Measurements from ENCODE around the gene ELFN2.

The ELFN2 gene

DNA sequence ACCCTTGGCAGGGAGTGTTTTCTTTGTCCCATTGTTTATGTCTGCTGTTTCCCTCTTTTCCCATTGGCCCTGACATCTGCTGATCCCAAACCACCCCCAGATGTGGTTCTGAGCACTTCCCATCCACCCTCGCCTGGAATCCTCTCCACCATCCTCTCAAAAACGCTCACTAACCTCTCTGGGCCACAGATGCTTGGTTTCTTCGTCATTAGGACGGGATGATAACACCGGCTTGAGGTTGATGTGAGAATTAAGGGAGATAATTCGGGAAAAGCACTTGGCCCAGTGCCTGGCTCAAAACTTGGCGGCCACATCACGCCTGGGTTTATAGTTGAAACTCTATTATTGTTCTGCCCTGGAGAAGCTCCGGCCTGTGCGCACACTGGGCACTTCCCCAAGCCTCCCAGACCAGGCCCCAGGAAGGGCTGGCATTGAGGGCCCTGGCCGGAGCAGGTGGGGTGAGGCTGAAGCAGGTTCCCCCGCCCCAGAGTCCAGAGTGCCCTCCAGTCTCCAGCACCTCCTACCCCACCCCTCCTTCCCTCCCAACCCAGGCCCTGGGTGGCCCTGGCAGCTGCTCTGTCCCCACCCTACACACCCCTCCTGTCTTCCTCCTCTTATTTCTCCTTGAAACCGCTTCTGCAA is 81.3 kb downstream of the ELFN2 start:
- H3K9me3 ChIP-seq (ENCODE audit: control insufficient read depth, insufficient read depth, low read length) = no peaks in the 10 kb centered on the region
- no peak overlapping the region for H3K9ac ChIP-seq (ENCODE audit: low read depth, low read length)
- H3K4me1 ChIP-seq (ENCODE audit: insufficient read depth, low read length) = no peaks in the 10 kb centered on the region
- no peaks in the 10 kb centered on the region for H3K36me3 ChIP-seq (ENCODE audit: insufficient read depth, low read length)

DNA sequence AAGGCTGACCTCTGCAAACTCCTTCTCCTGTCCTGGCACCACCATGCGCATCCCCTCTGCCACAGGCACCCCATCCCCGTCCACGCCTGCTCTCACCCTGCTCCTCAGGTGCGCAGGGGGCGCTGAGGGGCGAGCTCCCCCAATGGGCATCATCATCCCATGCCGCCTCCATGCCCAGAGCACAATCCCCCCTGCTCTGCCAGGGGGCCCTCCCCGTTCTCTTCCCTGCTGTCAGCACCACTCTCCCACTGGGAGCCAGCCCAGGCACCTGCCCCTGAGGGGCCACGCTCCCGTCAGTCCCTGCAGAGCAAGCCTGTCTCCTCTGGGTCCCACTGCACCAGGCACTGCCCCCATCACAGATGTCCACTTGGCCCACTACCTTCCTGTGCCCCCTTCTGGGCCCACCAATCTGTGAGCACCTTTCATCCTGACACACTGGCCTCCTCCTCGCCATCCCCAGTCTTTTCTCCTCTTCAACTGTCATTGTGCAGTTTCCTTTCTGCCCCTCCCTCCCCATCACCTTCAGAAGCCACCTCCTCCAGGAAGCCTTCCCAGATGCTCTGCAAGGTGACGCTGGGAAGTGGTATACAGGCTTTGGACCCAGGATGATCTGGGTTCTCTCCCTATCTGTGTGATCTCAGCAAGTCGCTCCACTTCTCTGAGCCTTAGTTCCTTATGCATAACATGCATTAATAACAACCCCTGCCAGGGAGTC is 82.4 kb downstream of the ELFN2 start:
- no peak overlapping the region for H3K9ac ChIP-seq (ENCODE audit: low read depth, low read length)
- H3K36me3 ChIP-seq (ENCODE audit: insufficient read depth, low read length) = no peaks in the 10 kb centered on the region
- no peaks in the 10 kb centered on the region for H3K4me1 ChIP-seq (ENCODE audit: insufficient read depth, low read length)
- no peaks in the 10 kb centered on the region for H3K9me3 ChIP-seq (ENCODE audit: control insufficient read depth, insufficient read depth, low read length)

DNA sequence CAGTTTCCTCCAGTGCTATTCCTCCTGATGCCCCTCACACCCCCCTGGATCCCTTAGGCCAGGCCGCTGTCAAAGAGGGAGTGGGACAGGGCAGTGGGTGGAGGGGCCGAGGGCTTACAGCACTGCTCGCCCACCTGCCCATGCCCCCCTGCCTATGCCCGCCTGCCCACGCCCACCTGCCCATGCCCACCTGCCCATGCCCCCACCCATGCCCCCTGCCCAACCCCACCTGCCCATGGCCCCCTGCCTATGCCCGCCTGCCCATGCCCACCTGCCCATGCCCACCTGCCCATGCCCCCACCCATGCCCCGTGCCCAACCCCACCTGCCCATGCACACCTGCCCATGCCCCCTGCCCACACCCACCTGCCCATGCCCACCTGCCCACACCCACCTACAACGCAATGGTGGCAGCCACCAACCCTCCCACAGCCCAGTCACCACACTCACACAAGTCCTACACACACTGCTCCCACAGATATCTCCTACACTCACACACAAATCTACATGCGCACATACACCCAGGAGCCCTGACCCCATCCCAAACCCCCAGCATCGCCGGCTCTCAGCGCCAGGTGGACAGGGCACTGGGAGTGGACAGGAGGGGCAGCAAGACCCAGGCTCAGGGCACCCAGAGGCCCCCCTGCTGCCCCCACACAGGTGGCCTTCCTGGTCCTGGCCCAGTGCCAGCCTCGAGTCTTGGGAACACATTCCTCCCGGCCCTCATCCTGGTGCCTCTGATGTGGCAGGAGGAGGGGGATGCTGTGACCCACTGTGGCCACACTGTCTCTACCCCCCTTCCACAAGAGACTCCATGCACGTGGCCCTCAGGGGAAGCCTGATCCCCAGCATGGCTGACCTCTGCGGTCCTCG is 83.2 kb downstream of the ELFN2 start:
- Histone ChIP-seq H3K4me1 (ENCODE audit: insufficient read depth, low read length) (no peaks in the 10 kb centered on the region), H3K36me3 (ENCODE audit: insufficient read depth, low read length) (no peaks in the 10 kb centered on the region), H3K9ac (ENCODE audit: low read depth, low read length) (no peak overlapping the region), H3K9me3 (ENCODE audit: control insufficient read depth, insufficient read depth, low read length) (no peaks in the 10 kb centered on the region)

DNA sequence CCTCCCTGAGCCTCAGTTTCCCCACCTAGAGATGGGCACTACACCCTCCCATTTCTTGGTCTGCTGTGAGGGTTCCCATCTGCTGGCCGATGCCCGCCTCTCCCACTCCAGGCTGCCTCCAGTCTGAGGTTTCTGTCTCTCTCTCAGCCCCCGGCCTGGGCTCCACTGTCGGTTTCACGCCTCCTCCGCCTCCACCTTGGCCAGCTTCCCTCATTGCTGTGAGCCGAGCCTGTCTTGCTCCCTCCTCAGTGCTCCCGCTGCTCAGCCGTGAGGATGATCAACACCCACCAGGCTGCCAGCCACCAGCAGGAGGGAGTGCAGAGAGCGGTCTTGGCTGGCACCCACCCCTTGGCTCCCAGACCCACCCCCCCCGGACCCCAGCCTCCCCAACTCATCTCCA is 83.9 kb downstream of the ELFN2 start:
- no peaks in the 10 kb centered on the region for H3K4me1 ChIP-seq (ENCODE audit: insufficient read depth, low read length)
- H3K9me3 ChIP-seq (ENCODE audit: control insufficient read depth, insufficient read depth, low read length) = no peaks in the 10 kb centered on the region

DNA sequence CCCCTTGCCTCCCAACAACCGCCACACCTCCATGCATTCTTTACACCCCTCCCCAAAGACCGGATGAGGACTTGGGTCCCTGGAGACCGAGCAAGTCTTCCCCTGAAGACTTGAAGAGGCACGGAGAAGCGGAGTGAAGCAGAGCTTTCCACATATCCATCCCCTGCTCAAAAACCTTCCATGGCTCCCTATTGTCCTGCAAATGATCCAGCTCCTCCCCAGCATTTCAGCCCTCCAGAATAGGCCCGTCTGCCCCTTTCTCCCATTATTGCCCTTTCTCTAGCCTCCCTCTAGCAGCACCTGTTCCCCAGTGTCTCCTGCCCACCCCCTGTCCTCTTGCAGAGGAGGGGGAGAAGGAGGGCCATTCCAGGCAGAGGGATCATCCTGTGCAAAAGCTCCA is 85.2 kb downstream of the ELFN2 start:
- no peaks in the 10 kb centered on the region for H3K36me3 ChIP-seq (ENCODE audit: insufficient read depth, low read length)
- no peaks in the 10 kb centered on the region for H3K9me3 ChIP-seq (ENCODE audit: control insufficient read depth, insufficient read depth, low read length)
- no peak overlapping the region for H3K9ac ChIP-seq (ENCODE audit: low read depth, low read length)
- H3K4me1 ChIP-seq (ENCODE audit: insufficient read depth, low read length) = peaks cover 5% of the 10 kb centered on the region; the same call in 1 of the 2 replicates

More for the DNA sequence above, 83.9 kb downstream of the ELFN2 start:
- Histone ChIP-seq H3K36me3 (ENCODE audit: insufficient read depth, low read length) (no peaks in the 10 kb centered on the region), H3K9ac (ENCODE audit: low read depth, low read length) (no peak overlapping the region)

DNA sequence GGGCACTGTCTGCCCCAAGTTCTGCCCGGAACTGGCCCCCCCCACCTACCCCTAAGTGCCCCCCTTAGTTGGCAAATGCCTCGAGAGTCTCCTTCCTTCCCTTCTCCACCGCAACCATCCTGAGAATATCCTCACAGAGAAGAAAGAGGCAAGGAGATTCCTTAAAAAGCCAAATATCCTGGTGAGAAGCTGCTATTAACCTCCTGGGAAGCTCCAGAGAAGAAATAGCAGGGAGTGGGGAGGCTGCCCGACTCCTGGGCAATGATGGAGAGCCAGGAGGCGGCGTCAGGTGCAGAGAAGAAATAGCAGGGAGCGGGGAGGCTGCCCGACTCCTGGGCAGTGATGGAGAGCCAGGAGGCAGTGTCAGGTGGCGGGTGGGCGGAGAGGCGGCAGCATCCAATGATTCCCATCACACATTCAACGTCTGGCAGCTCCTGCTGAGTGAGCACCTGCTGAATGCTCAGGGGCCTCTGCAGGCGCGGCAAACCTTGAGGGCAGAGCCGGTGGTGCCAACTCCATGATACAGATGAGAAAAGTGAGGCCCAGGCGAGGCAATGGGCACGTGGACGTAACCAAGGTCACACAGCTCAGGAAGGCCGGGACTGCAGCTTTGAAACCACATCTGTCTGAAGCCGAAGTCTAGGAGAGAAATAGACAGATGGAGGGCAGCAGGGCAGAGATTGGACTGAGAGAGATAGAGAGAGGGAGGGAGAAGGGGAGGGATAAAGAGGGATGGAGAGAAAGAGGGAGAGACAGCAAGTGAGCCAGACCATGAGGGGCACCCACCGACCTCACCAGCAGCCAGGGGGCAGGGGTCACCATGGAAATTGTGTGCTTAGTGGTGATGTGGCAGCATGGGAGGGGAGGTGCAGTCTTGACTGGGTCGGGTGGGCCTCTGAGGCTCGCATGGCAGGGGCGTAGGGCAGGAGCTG is 86.7 kb downstream of the ELFN2 start:
- no peak overlapping the region for H3K9ac ChIP-seq (ENCODE audit: low read depth, low read length)
- H3K9me3 ChIP-seq (ENCODE audit: control insufficient read depth, insufficient read depth, low read length) = no peaks in the 10 kb centered on the region
- no peaks in the 10 kb centered on the region for H3K36me3 ChIP-seq (ENCODE audit: insufficient read depth, low read length)
- peaks cover 16% of the 10 kb centered on the region; the same call in 1 of the 2 replicates for H3K4me1 ChIP-seq (ENCODE audit: insufficient read depth, low read length)

DNA sequence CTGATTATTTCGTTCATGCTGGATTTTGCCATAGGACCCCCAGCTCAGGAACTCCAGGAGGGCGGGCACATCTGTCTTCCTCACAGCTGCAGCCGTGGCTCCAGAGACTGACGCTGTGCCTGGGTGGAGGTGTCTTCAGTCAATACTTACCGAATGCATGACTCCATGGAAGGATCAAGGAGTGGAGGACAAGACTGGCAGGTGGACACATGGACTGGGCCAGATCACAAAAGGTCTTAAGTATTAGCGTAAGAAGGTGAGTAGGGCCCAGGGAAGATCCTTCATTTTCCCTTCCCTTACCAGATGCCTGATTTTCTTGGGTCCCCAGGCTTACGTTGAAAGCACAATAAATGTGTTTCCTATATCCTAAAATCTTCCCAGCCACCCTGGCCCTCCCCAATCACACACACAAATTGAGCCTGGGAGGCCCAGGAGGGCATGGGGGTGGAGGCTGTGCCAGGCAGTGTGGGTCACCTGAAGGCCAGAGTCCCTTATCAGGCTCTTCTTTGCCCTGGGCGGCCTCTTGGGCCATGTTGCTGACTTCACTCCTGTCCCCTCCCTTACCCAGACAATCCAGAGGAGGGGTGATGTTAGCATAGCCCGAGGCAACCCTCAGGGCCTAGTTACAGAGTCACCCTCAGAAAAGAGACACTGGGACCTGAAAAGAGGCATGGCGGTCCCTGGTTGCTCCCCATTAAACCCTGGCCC is 88.6 kb downstream of the ELFN2 start:
- Histone ChIP-seq H3K36me3 (ENCODE audit: insufficient read depth, low read length) (no peaks in the 10 kb centered on the region), H3K4me1 (ENCODE audit: insufficient read depth, low read length) (peaks cover 20% of the 10 kb centered on the region; the same call in 1 of the 2 replicates), H3K9me3 (ENCODE audit: control insufficient read depth, insufficient read depth, low read length) (no peaks in the 10 kb centered on the region), H3K9ac (ENCODE audit: low read depth, low read length) (no peak overlapping the region)

DNA sequence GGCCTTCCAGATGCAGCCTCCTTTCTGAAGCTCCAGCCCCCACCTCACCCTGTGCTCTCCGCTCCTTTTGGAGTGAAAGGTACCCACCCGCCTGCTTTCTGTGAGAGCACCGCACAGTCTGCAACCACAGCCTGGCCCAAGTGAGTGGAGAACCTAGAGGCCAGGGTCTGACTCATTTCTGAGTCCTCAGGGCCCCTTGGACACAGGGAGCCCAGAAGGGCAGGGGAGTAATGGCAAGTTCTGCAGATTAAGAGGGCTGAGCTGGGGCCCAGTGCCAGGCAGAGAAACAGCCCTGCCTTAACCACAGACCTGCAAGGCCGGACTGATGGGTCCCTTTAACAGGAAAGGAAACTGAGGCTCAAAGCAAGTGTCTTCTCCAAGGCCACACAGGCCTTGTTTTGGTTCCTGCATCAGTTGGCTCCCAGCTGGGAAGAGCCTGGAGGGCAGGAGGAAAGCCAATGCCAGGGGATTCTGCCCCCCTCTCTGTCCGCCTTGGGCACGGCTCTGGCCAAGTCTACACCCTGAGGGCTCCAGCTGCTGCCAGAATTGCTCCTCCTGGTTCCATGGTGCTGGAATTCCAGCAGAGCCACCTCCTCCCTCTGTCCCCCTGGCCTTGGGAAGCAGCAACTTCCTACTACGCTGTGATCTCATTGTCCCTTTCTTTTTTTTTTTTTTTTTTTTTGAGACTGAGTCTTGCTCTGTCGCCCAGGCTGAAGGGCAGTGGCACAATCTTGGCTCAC is 89.9 kb downstream of the ELFN2 start:
- H3K9ac ChIP-seq (ENCODE audit: low read depth, low read length) = no peak overlapping the region
- H3K4me1 ChIP-seq (ENCODE audit: insufficient read depth, low read length) = peaks cover 20% of the 10 kb centered on the region; the same call in 1 of the 2 replicates
- no peaks in the 10 kb centered on the region for H3K9me3 ChIP-seq (ENCODE audit: control insufficient read depth, insufficient read depth, low read length)
- H3K36me3 ChIP-seq (ENCODE audit: insufficient read depth, low read length) = no peaks in the 10 kb centered on the region

DNA sequence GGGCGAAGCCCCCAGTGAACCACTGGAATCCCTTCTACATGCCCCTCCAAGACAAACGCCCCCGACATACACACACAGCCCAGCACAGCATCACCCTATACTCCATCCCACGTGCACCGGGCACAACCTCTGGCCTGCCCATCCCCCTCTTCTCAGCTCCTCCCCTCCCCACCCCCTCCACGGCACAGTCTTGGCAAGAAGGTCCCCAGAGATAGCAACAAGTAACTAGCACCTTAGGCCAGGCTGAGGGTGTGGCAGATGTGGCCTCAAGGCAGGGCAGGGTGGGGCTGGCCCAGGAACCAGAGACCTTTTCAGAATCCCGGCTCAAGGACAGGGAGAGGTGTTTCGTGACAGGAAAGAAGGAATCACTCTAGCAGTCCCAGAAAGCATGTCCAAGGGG is 90.7 kb downstream of the ELFN2 start:
- Histone ChIP-seq H3K9me3 (ENCODE audit: control insufficient read depth, insufficient read depth, low read length) (no peaks in the 10 kb centered on the region), H3K4me1 (ENCODE audit: insufficient read depth, low read length) (peaks cover 20% of the 10 kb centered on the region; the same call in 1 of the 2 replicates), H3K36me3 (ENCODE audit: insufficient read depth, low read length) (no peaks in the 10 kb centered on the region), H3K9ac (ENCODE audit: low read depth, low read length) (no peak overlapping the region)

DNA sequence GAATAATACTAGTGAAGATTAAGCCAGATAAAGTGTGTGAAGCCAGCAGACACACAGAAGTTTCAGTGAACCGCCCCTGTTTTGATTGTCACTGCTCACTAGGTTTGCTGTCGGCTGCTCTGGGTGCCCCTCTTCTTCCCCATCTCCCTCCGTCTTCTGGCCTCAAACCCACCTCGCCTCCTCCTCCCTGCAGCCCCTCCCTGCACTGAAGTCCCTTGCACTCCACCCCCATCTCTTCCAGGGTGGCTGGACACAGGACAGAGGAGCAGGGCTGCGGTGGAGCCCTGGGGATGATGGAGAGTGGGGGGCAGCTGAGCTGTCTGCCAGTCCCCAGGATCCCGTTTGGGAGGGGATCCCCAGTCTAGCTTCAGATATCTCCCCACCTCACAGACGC is 91.5 kb downstream of the ELFN2 start:
- peaks cover 23% of the 10 kb centered on the region; the same call in 1 of the 2 replicates for H3K4me1 ChIP-seq (ENCODE audit: insufficient read depth, low read length)
- H3K36me3 ChIP-seq (ENCODE audit: insufficient read depth, low read length) = no peaks in the 10 kb centered on the region
- no peak overlapping the region for H3K9ac ChIP-seq (ENCODE audit: low read depth, low read length)
- H3K9me3 ChIP-seq (ENCODE audit: control insufficient read depth, insufficient read depth, low read length) = no peaks in the 10 kb centered on the region

DNA sequence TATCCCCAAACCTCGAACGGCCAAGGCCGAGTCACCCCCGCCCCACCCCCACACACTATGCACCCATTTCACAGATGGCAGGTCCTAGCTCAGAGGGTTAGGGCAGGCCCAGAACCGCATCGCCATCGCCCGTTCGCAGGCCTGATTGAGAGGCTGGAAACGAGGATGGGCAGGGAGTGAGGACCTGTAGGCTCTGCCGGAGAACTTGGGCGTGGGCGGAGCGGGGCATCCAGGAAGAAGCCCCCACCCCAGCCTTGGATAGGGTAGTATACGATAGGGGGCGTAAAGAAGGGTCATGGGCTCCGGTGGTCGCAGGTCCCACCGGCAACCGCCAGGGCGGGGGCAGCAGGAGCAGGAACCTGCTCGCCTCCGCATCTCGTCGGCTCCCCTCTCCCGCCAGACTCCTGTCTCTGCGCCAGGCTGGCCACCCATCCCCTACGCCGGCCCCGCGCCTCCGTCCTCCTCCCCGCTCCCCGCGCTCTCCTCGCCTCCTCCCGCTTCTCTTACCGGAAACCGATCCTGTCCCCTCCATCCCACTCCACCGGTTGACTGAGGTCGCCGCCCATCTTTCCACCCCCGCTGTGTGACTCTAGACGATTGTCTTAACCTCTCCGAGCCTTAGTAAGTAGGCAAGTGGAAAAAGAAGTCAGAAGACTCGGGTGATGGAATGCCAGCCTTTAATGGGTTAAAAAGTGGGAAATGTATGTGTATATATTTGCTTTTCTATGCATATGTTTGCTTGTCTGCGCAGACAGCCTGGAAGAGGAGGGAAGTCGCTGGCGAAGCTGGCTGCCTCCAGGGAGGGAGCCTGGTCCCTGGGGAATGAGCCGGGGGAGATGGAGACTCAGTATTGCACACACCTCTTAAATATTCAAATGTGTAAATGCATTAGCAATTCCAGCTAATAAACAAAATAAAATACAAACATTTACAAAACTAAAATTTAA is 92.1 kb downstream of the ELFN2 start:
- no peaks in the 10 kb centered on the region for H3K36me3 ChIP-seq (ENCODE audit: insufficient read depth, low read length)
- peaks cover 23% of the 10 kb centered on the region; the same call in 1 of the 2 replicates for H3K4me1 ChIP-seq (ENCODE audit: insufficient read depth, low read length)
- H3K9ac ChIP-seq (ENCODE audit: low read depth, low read length) = peak overlapping the region; percentile 39; the same call in 1 of the 2 replicates
- H3K9me3 ChIP-seq (ENCODE audit: control insufficient read depth, insufficient read depth, low read length) = no peaks in the 10 kb centered on the region

DNA sequence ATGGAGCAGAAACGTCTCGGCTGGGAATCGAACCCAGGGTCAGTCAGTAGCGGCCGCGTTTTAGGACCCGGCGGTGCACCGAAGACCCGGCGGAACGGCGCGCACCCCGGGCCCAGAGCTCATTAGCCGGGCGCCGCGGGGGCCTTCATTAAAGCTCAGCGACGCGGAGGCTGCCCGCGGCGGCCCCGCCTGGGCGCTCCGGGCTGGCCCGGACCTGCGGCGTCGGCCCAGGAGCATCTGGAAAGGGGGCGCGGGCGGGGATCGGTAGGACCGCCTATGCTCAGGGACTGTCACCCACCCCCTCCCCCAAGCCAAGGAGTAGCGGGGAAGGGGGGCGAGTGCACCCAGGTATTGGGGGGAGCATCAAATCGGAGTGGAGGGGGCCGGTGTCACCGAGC is 92.8 kb downstream of the ELFN2 start:
- H3K4me1 ChIP-seq (ENCODE audit: insufficient read depth, low read length) = peaks cover 23% of the 10 kb centered on the region; the same call in 1 of the 2 replicates
- H3K36me3 ChIP-seq (ENCODE audit: insufficient read depth, low read length) = no peaks in the 10 kb centered on the region
- H3K9me3 ChIP-seq (ENCODE audit: control insufficient read depth, insufficient read depth, low read length) = no peaks in the 10 kb centered on the region
- peak overlapping the region; percentile 39; the same call in 1 of the 2 replicates for H3K9ac ChIP-seq (ENCODE audit: low read depth, low read length)

Data from ES-I3 (cell line).